COR-L47 (cell line): ENCODE measurements around the gene GABRB3.

ENCODE experiments used
- DNase-seq: peaks from one replicate; lab custom pipeline; 2025; lab: John Stamatoyannopoulos, UW

GABRB3 gene

DNA sequence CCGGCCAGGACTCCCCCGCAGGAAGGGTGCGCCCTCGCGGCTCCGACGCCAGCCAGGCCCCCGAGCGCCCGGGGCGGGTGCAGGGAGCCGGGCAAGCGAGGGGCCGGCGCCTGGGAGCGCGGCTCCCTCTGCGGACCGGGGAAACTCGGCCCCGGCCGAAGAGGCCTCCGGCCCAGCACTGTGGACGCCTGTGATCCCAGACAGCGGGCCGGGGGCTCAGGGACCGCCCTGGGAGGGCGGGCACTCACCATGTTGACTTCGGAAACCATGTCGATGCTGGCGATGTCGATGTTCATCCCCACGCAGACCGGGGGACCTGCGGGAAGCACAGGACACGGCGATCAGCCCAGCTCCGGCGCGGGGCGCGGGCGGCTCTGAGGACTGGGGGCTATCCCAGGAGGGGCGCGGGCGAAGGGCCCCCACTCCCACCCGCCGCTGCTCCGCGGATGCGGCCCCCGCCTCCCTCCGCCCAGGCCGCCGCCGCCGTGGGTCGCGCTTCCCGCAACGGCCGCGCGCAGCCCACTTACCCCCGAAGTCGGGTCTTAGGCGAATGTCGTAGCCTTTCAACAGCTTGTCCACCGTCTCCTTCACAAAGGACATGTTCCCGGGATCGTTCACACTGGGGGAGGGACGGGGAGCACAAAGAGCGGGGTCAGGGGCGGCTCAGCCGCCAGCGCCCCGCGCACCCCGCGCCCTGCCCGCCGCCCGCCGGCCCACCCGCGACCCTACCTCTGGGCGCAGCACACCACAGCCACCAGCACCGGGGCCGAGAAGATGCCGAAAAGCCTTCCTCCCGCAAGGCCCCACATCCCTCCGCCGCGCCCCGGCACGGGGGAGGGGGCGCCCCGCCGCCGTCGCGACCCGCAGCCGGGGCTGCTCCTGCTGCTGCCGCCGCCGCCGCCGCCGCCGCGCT, at the start of gene GABRB3:
GABRB3 (minus strand) TSS at position 913 of the 913 bp plus-strand sequence.
- no peak for DNase-seq

DNA sequence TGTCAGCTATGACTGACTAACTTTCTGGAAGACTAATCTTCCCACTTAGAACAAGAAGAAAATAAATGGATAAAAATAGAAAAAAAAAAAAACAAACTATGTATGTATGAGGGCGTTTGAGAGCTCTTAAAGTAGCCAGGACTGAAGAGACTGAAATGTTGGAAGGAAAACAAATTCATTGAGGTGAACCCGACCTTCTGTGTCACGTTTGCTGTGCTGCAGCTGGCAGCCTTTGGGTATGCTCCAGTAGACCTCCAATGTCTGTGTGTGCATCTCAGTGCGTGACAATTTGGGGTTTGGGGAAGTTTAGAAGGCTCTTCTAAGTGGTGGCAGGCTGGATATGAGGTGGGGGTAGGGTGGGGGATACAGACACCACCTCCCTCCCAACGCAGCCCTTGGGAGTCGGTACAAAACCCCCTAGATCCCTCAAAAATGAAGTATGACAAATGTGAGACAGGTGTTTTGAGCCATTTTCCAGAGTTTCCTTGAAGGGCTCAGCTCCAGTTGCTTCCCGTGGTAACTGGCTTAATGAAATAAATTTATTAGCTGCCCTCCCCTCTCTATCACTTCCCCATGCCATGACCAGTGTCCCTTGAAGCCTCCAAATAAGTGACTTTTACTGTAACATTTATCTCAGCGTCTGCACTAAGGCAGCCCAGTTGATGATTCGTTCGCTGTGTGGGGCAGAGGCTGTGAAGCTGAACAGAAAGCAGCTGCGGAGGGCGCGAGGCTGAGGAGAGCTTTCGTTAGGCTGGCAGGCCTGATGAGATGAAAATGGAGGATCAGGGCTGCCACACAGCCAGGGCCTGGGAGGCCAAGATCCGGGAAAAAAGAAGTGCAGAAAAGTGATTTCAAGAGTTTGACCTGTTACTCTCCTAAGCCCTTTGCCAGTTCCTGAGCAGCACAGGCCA, 34.9 kb upstream of the GABRB3 start:
- DNase-seq = no peak

DNA sequence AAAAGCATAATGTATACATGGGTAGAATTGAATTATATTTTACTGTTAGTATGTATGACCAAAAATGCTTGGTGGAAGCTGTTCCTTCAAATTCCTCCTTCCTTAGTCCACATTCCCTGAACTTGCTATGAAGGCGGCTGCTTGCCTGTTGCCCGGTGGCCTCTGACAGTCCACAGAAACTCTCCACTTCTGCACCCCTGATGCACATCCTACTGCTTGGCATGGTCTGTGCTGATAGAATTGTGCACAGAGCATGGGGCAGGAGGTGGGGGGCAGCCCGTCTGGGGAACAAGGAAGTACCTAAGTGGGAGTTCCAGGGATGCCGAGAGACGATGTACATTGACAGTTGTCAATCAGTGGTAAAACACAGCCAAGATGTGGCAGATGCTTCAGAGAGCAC, 33.7 kb upstream of the GABRB3 start:
- no peak for DNase-seq

DNA sequence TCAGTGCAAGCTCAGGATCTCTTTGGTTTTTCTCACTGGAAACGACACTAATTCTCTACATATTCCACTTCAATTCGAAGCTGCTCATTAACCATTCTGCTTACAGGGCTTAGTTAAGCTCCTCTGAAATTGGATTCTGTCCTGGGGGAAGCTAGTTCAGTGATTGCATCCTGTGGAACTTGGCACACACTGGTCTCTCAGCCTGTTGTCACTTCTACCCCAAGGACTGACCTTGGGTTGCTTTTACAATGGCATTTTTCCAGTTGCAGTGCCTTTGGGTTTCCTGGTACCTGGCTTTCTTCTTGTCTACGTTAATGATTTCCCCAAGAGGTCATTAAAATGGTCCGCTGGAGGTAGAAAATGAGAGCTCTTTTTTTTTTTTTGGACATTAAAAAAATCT, 33.3 kb upstream of the GABRB3 start:
- DNase-seq = no peak

DNA sequence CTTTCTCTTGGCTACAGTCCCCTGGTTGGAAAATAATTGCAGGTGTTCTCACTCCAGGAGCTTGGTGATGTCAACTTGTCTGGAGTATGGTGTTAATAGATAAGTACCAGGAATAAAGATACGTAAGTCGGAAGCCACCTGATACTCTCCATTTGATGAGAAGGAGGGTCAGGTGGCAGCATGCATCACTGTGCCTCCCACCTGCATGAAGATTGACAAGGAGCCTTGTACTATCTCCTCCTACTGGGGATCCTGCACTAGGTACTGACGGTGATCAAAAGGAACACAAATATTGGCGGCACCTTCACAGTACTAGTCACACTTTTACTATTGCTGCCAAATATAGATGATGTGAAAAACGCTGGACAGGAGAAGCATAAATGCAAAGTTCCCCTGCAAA, 32.6 kb upstream of the GABRB3 start:
- DNase-seq = no peak

DNA sequence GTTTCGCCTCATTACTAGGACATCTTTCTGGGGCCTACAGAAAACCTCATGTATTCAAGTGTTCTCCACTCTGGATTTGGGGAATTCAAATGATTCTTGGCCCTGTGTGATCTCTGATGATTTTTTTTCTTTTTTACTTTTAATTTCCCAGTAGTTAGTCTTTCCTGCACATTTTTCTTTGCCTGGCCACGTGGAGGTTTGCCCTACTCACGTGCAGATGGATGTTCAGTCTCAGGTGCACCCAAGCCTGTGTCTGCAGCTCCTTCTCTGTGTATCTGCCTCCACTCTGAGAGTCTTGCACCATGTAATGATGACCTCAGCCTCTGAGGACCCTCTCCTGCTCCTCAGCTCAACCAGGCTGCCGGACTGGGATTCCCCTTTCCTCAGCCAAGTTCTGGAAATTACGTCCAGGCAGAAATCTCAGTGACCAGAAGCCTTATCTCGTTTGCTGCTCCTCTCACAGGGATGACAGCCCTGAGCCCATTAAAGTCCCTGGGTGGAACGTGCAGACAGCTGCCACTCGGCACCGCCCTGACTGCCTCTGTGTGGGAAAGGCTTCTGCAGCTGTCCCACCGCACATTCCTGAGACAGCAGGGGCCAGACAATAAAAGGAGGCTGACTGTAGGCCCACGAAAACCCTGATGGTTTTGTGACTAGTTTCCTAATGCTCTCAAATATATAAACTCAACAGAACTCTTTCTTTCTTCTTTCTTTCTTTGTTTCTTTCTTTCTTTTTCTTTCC, 31.4 kb upstream of the GABRB3 start:
- DNase-seq = no peak

GRCh38 chr15:26790118-26790517, 17.3 kb upstream of the GABRB3 start:
- no peak for DNase-seq

GRCh38 chr15:26781816-26782215, 8.9 kb upstream of the GABRB3 start:
- DNase-seq = no peak

DNA sequence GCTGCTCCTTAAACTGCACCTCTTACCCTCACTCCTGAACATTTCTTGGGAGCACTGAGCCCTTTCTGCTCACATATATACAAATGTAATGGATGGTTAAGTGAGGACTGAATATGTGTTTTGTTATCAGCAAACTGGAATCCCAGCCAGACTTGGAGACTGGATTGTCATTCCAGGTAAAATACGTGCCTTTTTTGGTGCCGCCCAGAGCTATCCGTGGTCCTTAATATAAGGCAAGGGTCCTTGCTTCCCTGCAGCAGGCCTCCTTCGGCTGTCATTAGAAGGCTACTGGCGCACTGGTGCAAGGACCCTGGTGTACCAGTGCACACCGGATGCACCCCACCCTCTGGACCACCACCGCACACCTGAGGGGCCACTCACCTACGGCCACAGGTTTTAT, 1.1 kb upstream of the GABRB3 start:
- no peak for DNase-seq

- peak; percentile 53 for DNase-seq
Measured at GRCh38 chr15:26773067-26773877, 406 bp upstream of the GABRB3 start.

- peak; percentile 40 for DNase-seq
Measured at GRCh38 chr15:26771578-26772153, 1.2 kb downstream of the GABRB3 start.

DNA sequence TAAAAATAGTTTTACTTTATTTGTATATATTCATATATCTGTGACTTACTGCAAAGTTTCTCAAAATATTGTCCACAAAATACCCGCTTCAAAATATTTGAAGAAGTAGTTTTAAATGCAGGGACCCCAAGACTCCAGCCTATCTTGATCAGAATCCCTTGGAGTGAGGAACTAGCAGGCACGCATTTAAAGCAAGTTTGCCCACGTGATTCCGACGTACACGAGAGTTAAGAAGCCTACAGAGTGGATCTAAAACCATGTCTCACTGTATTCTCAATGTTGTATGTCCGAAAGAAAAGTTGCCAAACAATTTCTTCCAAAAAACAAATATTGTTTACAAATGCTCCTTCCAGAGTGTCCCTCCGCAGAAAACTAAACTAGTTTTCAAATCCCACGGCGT, 1.7 kb downstream of the GABRB3 start:
- DNase-seq = no peak

DNA sequence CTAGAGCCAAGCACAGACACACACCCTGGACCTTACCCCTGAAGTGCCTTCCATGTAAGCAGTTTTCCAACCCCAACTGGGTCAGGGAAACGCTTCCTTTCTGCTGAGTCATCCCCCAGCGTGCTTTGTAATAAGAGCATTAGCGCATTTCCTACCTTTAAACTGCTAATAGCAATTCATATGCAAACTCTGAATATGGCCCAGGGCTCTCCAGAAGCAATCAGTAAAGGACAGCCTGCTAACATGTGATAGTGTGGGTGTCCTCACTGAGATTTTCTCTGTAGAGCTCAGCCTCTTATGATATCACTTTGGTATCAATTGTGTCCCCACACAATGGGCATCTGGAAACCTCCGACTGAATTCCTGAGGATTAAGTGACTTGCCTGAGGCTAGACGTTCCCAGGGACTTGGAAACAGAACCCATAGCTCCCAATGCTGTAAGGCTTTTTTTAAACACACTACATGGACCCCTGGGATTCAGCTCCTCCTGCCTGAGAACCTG, 5.6 kb downstream of the GABRB3 start:
- DNase-seq = no peak

- no peak for DNase-seq
Measured at GRCh38 chr15:26766262-26766661, 6.6 kb downstream of the GABRB3 start.

DNA sequence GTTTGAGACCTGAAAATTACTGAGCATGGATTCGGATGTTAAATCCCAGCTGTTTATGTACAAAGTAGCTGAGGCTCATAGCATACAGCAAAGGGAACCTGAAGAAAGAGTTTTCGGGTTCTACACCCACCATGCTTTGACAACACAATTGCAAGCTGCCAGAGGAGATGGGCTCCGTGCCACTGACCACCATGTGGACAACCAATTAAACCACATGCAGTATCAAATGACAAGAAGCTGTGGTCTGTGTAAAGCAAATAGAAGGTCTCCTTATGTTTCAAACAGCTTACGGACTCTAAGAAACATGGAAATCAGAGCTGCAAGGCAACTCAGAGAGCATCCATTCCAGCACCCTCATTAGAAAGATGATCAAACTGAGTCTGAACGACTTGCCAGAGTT, 12.9 kb downstream of the GABRB3 start:
- DNase-seq = no peak

GRCh38 chr15:26758079-26758478, 14.8 kb downstream of the GABRB3 start:
- DNase-seq = no peak

DNA sequence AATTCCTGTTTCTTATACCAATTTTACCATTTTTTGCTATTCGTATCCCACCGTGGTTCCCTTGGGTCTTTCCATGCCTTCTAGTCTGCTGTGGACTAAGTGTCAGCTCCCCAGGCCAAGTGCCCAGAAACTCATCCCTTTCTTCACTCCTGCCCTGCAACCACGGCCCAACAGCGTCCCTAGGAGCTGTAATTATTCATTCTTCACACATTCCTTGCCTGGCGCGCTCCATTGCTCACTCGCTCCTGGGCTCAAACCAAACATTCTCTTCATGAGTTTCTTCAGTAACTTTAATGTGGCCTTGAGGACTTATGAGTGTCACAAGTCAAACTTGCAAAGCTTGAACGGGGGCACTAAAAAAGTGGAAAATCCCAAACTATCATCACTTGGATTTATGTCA, 15.7 kb downstream of the GABRB3 start:
- no peak for DNase-seq

- DNase-seq = no peak
Measured at GRCh38 chr15:26744894-26745293, 28.0 kb downstream of the GABRB3 start.

DNA sequence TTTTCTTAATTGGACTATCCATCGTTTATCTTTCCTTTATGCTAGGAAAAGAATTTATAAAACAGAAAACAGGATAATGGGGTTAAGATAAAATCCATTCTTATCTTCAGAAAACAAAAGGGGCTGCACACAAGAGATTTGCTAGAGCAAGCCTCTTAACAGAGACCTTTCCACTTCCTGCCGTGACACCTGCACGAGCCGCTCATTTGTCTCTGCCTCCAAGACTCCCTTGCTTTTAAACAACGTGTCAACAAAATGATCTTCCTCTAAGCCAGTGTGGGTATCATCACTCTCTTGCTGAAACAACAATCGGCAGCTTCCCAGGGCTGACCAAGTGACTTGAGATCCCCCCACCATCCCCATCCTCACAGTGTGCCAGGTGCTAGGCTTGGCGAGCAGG, 33.1 kb downstream of the GABRB3 start:
- no peak for DNase-seq

GRCh38 chr15:26738996-26739395, 33.9 kb downstream of the GABRB3 start:
- DNase-seq = no peak
